OCI-LY7 (cell line): ENCODE data around the gene LANCL2. TPM values are rescaled to one million over a fixed set of nuclear protein-coding genes. Genes with fewer than 3 reads are reported as not detected.

ENCODE experiments used
- BruUV-seq: library from RNA; stranded (reverse); fragments of 400-500 nt; replicated peaks from 2 replicates; lab custom pipeline; 2021; lab: Mats Ljungman, UMichigan
- CTCF ChIA-PET: fragments of 300-600 bp; sonication (Branson Sonifier 250); formaldehyde crosslinking; loops from one replicate; lab custom pipeline; 2022; ENCODE audit warnings: antibody characterized with exemption; ENCODE audit not compliant: unreplicated experiment; lab: Charles Lee
- POLR2A ChIA-PET: fragments of 300-600 bp; sonication (Branson Sonifier 250); formaldehyde crosslinking; loops from one replicate; lab custom pipeline; 2022; ENCODE audit warnings: antibody characterized with exemption; lab: Charles Lee
- DNase-seq: peaks from one replicate; pipeline ENCODE4 v3.0.0-alpha.2; 2015; ENCODE audit warnings: low spot score
- H2AFZ ChIP-seq: fragments of 200-600 bp; sonication (generic), shearing (Covaris generic); 2 replicates; pipeline ENCODE4 v1.6.1; 2014; ENCODE audit warnings: mild to moderate bottlenecking, antibody characterized with exemption, low read length, moderate library complexity
- H3K27ac ChIP-seq: fragments of 200-600 bp; sonication (generic); 2 replicates; pipeline ENCODE4 v1.5.1; 2014; ENCODE audit warnings: mixed run types, low read depth, mild to moderate bottlenecking, moderate library complexity, low read length, inconsistent platforms; ENCODE audit not compliant: poor library complexity, severe bottlenecking
- H3K36me3 ChIP-seq: fragments of 200-600 bp; sonication (generic); 2 replicates; pipeline ENCODE4 v1.6.1; 2014; ENCODE audit warnings: mild to moderate bottlenecking, antibody characterized with exemption, low read length, moderate library complexity, mixed read lengths; ENCODE audit not compliant: insufficient read depth
- H3K4me1 ChIP-seq: fragments of 200-600 bp; sonication (generic); 2 replicates; pipeline ENCODE4 v1.5.1; 2014; ENCODE audit warnings: mild to moderate bottlenecking, low read length; ENCODE audit not compliant: insufficient read depth, poor library complexity, severe bottlenecking
- H3K4me2 ChIP-seq: fragments of 200-600 bp; sonication (generic); 2 replicates; pipeline ENCODE4 v1.6.1; 2014; ENCODE audit warnings: mild to moderate bottlenecking, low read length
- H3K4me3 ChIP-seq: fragments of 200-600 bp; sonication (generic); 2 replicates; pipeline ENCODE4 v1.5.1; 2014; ENCODE audit warnings: mild to moderate bottlenecking, low read depth, low read length; ENCODE audit not compliant: poor library complexity, severe bottlenecking
- H3K79me2 ChIP-seq: fragments of 200-600 bp; sonication (generic); 2 replicates; pipeline ENCODE4 v1.6.1; 2016; ENCODE audit warnings: low read depth, mild to moderate bottlenecking, low read length, moderate library complexity, mixed read lengths; ENCODE audit not compliant: insufficient read depth
- H3K9me2 ChIP-seq: fragments of 200-600 bp; sonication (generic); 2 replicates; pipeline ENCODE4 v1.6.1; 2016; ENCODE audit warnings: mild to moderate bottlenecking, low read length, mixed read lengths; ENCODE audit not compliant: insufficient read depth
- H3K9me3 ChIP-seq: fragments of 200-600 bp; sonication (generic); 2 replicates; pipeline ENCODE4 v1.6.1; 2014; ENCODE audit warnings: mild to moderate bottlenecking, mixed run types, low read length, mixed read lengths
- H4K20me1 ChIP-seq: fragments of 200-600 bp; sonication (generic); 2 replicates; pipeline ENCODE4 v1.6.1; 2014; ENCODE audit warnings: mild to moderate bottlenecking, antibody characterized with exemption, low read length, moderate library complexity, mixed read lengths; ENCODE audit not compliant: insufficient read depth
- CTCF ChIP-seq: fragments of 200-600 bp; sonication (generic); conservative IDR thresholded peaks from 2 replicates; pipeline ENCODE4 v1.5.1; 2014; ENCODE audit warnings: mild to moderate bottlenecking, antibody characterized with exemption, low read length, moderate library complexity, mixed read lengths
- EZH2phosphoT487 ChIP-seq: fragments of 200-600 bp; sonication (generic); IDR thresholded peaks from 2 replicates; pipeline ENCODE4 v1.6.1; 2018; ENCODE audit warnings: low read depth, borderline replicate concordance, mild to moderate bottlenecking, mixed run types, antibody characterized with exemption, low read length, moderate library complexity, mixed read lengths
- intact Hi-C: fragments of 100-400 bp; cut with micrococcal nuclease; formaldehyde crosslinking; loops from one replicate; pipeline ENCODE4 v1.10.0; 2022; ENCODE audit not compliant: unreplicated experiment
- total RNA-seq, 2 experiments: library from RNA; depleted of rRNA in 1 of 2; stranded (reverse); fragments of >200 nt in 1 of 2; shearing (Covaris generic) in 1 of 2; gene quantifications; 2 replicates each; pipeline ENCODE4 v1.2.3, GENCODE V29; 2014 to 2022

LANCL2 gene
- total RNA-seq, 2 experiments from 2014 or later: 6.5 to 9.5 TPM

DNA sequence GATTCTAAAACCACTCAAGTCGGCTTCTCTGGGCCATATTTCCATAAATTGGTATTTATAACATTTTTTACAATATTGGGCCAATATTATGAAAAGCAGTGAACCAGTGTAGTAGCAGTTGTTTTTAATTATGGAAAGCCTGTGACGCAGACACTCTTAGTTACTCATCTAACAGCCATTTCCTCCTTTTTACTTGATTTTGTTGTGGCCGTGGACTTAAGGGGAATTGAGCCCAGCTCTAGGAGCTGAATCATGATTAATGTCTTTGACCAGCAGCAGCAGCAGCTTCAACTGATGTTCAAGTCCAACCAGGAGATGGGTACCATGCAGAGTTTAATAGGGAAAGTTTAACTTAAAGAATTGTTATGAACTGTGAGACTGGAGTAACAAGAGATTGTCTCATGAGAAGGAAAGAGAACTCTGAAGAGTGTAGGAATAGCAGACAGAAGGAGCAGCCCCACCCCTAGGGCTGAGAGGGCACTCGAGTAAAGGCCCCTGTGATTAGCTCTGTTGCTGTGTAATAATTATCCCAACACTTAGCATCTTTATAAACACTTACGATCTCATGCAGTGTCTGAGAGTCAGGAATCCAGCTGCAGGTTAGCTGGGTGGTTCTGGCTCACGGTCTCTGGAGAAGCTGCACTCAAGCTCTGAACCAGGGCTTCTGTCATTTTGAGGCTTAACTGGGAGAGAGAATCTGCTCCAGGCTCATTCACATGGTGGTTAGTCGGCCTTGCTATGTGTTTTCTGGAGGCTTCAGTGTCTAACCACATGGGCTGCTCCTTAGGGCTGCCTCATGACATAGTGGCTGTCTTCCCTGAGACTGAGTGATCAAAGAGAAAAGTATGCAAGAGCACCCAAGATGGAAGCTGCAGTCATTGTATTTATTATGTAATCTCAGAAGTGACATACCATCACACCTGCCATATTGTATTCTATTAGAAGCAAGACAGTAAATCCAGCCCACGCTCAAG lies 4.6 kb downstream of the LANCL2 start:
- no TSS peak for BruUV-seq
- ChIA-PET CTCF (no interaction called here), POLR2A (interaction anchor here (1.1 kb wide), 1 partner anchor 13 kb away, joined by 4 read pairs; no protein-coding TSS in a partner anchor)
- H3K4me2 ChIP-seq: no peak overlapping the region
- H3K4me3 ChIP-seq: no peak overlapping the region
- H3K4me1 ChIP-seq: peaks cover 22% of the 10 kb centered on the region
- H4K20me1 ChIP-seq: no peaks in the 10 kb centered on the region
- H3K9me3 ChIP-seq: no peaks in the 10 kb centered on the region
- peaks cover 25% of the 10 kb centered on the region for H3K79me2 ChIP-seq
- H3K27ac ChIP-seq: no peak overlapping the region
- no peak for TF ChIP-seq CTCF
- TF ChIP-seq EZH2phosphoT487: no peak
- peaks cover 4% of the 10 kb centered on the region for H3K36me3 ChIP-seq
- H2AFZ ChIP-seq: no peak overlapping the region
- DNase-seq: no peak
- no peaks in the 10 kb centered on the region for H3K9me2 ChIP-seq
- intact Hi-C loops: loop anchor here (5.0 to 10.0 kb wide), 5 partner anchors 87 to 743 kb away; partner anchors contain the start of genes SEC61G and SUMF2

GRCh38 chr7:55374213-55374612 lies 9.1 kb downstream of the LANCL2 start:
- ChIA-PET POLR2A (interaction anchor here (0.5 to 1.2 kb wide), 4 partner anchors 10 to 155 kb away, joined by 3 to 4 read pairs (median 3); no protein-coding TSS in a partner anchor), CTCF (no interaction called here)
- Histone ChIP-seq H4K20me1 (no peaks in the 10 kb centered on the region), H2AFZ (no peak overlapping the region), H3K36me3 (no peaks in the 10 kb centered on the region), H3K27ac (no peak overlapping the region), H3K4me3 (no peak overlapping the region), H3K4me1 (peaks cover 7% of the 10 kb centered on the region), H3K79me2 (no peaks in the 10 kb centered on the region), H3K9me3 (no peaks in the 10 kb centered on the region), H3K9me2 (no peaks in the 10 kb centered on the region), H3K4me2 (no peak overlapping the region)
- intact Hi-C loops: no loop called here
- no TSS peak for BruUV-seq
- TF ChIP-seq EZH2phosphoT487: no peak
- TF ChIP-seq CTCF: no peak
- no peak for DNase-seq
